NCI-H82 treated with DMSO at 0.1 percent for 48 hours (cell line): ENCODE measurements around the gene CDKL1.
"Not testable (repeated sequence)": the region's sequence is repeated elsewhere in the genome, so short reads cannot be mapped to it uniquely, and the experiment has no call there.

Experiments used
- DNase-seq: peaks from one replicate; lab custom pipeline; 2025; ENCODE audit not compliant: unreplicated experiment; lab: John Stamatoyannopoulos, UW

Gene CDKL1

DNA sequence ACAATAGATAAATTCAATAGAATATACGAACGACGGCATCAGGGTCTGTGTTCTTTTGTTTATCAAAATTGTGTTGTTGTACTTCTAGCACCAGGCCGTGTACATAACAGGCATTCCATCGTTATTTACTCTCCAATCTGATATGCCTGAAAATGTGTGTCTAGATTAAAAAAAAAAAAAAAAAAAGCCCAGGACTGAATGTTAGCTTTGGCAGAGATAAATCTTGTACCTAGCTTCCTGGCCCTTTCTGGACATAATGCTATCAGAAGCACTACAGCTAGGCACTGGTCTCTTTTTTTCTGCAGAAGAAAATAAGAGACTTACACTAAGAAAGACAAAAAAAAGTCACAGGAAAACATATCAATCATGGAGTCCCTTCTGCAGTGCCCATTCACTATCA, 37.0 kb downstream of the CDKL1 start:
- no peak for DNase-seq

DNA sequence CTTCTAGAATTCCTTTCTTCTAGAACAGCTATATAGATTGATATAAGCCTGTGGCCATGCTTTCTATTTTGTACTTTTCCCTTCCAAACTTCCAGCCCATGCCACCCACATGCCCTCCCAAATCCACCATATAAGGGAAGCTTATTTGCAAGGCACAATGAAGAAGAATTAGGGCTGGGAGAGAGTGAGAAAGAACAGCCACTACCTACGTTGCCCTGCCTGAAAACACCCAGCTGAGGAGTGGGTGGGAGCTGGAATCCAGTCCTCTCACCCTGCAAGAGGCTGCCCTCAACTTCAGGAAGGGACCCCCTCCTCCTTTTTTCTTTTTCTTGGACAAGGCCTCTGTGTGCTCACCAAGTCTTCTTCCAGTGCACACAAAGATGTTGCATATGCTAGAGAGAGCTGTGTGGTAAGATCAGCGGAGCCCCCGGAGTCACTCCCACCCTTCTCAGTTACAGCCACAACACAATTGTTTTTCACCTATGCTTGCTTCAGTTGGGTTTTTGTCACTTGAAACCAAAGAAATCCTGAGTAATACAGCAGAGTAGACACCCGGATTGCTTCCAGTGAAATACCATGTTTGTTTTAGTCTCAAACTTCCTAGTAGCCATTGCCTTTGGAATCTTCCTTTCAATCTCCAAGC, 38.8 kb downstream of the CDKL1 start:
- DNase-seq = no peak

DNA sequence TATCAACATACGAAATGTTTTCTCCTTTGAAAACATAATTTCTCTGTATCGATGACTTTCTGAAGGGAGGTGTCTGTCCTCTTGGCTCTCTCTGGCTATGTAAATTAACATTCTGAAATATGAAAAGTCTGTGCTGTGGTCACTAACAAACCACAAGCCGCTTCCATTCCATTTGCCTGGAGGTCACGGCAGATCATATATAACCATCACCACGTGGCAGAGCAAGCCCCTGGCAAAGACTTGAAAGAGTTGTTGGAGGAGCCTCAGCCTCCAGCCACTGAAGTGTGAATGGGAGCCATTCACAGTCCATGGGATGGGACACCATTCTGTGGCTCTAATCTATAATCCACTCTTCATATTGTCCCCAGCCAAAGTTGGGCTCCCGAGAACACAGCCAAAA, 39.6 kb downstream of the CDKL1 start:
- no peak for DNase-seq

DNA sequence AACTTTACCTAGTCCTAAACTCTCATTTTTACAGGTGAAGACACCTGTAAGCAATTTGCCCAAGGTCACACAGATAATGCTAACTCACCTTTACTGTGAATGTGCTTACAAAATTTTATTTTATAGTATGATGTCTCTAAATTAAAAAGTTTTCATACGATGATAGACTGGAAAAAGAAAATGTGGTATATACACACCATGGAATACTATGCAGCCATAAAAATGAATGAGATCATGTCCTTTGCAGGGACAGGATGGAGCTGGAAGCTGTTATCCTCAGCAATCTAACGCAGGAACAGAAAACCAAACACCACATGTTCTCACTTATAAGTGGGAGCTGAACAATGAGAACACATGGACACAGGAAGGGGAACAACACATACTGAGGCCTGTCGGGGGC, 40.4 kb downstream of the CDKL1 start:
- DNase-seq = not testable (repeated sequence)

DNA sequence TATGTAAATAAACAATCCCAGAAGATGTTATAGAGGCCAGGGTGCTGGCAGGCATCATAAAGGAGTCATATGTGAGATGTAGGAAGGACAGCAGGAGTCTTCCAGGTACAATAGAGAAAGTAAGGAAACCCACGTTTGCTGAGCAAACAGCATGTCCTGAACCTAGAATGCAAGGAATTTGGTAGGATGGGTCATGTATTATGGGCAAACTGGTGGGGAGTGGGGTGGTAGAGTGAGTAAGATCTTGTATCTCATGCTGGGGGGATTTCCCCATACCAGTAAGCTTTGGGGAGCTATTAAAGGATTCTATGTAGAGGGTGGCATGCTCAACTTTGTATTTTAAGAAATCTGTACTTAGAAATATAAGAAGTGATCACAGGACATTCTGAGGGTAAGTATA, 41.0 kb downstream of the CDKL1 start:
- DNase-seq = no peak

DNA sequence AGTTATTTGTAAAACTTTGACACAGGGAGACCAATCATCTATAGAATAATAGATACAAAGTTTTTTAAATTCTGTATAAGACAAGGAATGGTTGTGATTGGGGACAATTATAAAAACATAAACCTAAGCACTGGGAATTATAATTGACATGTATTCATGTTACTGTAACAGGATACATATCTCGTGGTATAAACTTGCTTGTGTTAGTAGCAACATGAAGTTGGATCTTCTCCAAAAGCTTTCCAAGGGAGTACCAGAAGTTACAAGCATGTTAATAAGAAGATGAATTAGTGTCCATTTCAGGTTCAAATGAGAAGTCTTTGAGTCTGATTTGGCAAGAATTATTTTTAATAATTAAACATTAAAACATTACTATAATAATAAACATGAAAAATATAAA, 42.2 kb downstream of the CDKL1 start:
- no peak for DNase-seq

DNA sequence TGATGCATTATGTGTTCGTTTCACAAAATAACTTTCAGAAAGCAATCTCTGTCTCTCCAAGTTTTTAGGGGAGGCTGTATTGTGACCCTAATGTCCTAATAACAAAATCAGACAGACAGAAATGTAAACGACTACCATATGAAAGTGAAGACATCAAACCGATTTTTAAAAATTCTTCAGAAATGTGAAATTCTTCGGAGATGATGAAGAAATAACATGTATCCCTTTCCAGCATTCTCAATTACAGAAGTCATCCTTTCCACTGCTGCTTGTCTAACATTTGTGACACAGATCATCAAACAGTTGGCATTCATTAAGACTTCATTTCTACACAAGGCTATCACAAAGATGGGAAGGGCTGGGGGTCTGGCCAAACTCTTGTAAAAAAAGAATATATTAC, 43.6 kb downstream of the CDKL1 start:
- no peak for DNase-seq

DNA sequence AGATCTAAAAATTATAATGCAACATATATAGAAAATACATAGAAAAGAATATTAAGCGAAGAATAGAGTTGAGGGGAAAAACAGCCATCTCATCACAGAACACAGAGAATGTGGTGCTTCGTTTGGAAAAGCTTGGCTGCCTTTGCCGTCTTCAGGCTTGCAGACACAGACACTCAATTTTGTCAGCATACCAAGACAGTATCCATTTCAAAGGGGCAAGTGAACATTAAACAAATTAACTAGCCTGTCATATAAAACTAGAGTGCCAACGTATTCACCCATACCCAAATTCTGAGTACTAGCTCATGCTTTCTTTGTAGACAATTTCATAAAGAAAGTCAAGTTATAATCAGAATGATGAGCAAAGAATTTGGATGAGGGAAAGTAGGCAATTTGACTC, 44.1 kb downstream of the CDKL1 start:
- DNase-seq = no peak

DNA sequence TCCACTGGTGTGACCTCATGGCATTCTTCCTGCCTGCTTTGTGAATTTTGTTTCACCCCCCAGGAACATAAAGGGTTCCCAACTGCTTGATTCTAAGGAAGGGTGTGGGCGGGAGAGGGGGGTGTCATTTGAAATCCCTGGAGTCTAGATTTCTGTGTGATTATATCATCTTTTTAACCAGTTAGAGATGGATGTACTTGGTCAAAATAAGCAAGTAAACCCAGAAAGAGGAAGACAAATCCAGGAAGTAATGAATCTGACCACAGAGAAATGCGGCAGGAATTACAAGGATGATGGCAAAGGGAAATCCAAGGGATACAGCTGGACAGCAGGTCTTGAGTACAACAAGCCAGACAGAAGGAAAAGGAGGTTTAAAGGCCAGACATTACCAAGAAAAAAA, 45.7 kb downstream of the CDKL1 start:
- DNase-seq = no peak

DNA sequence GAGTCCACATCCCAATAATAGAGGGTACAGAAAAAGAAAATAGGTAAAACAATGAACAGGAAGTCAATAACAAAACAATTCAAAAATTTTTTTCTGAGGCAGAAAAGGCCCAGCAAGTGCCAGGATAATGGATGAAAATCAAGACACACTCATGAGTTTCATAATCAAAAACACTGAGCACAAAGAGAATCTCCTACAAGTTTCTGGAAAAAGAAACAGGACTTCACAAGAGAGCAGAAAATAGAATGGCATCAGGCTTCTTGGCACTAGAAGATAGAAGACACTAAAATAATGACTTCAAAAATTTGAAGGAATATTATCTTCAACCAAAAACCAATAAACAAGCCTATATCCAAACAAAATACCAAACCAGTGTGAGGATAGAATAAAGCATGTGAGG, 47.7 kb downstream of the CDKL1 start:
- no peak for DNase-seq

DNA sequence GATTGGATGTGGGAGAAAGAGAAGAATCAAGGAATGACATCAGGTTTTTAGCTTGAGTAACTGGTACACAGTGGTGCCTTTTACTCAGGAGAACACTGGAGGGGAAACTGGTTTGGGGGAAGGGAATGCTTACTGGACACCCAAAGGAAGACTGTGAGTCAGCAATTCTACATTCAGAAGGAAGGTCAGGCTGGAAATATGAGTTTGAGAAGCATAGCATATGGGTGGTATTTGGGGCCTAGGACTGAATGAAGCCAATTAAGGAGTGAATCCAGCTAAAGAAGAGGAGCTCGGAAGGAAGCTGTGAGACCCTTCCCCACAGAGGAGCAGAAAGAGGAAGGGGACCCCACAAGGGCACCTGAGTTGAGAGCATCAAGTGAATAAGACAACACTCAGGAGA, 49.2 kb downstream of the CDKL1 start:
- DNase-seq = no peak

DNA sequence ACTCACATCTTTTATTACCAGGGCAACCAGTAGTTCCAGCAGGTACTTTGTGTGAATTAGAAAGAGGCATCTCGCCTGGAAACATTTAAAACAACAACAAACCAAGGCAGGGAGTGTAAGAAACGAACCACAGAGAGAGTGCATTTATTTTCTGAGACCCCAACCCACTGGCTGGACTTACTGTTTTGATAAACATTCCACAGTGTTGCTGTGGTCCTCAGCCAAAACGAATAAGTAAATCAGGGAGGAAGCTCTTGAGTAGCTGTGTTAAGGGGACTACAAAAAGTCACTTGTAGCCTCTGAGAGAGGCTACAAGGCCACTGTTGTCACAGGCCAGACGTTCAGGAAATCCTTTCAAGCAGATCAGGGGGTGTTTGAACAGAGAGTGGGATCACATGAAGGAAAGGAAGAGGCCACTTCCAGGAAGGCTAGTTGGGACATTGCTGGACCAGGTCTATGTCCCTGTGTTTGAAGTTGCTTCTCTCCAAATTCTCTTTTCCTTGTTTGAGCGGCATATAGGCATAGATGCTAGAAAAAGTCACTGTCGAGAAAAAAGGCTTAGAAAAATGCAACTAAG, 50.7 kb downstream of the CDKL1 start:
- DNase-seq = no peak

DNA sequence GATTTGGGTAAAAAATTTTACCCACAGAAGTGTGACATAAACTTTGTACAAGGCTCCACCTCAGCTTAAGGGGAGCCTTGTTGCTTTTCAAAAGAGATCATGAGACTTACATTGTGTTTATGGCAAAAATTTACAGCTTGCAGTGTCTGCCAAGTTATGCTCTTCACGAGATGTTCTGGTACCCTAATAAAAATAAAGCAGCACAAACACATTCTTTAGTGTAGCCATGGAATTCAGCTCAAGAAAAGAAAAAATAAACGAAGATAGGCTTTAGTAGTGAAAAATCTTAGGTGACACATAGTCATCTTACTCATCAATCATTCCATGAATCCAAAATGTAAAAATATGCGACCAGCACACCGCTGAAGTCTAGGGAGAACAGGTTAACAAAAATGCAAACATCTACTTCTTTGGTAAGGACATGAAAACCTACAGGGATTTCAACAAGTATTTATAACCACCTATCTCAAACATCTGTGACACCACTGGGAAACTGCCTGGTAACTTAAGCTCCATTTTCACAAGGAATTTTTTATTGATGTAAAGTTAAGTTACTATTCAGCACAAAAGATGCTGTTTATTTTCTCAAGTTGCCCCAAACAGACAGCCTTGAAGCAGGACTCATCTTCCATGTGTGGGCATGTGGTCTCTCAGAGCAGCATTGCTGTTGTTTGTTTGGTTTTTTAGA, 51.7 kb downstream of the CDKL1 start:
- DNase-seq = no peak

DNA sequence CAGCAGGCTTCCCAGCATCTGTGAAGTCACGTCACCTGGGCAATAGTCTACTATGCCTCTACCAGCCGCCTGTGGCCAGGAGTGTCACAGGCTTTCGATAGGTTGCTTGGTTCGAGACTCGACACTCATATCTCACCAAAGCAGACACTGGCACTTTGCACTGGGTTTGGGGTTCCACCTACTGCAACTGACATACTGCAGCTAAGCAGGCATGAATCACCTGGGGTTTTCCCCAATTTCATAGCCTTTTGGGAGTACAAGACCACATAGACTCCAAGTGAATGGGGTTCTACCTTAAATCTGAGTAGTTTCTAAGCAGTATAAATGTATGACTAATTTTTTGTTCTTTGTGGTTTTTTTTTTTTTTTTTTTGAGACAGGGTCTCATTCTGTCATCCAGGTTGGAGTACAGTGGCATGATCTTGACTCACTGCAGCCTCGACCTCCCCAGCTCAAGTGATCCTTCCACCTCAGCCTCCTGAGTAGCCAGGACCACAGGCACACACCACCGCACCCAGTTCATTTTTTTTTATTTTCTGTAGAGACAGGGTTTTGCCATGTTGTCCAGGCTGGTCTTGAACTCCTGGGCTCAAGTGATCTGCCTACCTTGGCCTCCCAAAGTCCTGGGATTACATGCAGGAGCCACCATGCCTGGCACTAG, 52.4 kb downstream of the CDKL1 start:
- no peak for DNase-seq

DNA sequence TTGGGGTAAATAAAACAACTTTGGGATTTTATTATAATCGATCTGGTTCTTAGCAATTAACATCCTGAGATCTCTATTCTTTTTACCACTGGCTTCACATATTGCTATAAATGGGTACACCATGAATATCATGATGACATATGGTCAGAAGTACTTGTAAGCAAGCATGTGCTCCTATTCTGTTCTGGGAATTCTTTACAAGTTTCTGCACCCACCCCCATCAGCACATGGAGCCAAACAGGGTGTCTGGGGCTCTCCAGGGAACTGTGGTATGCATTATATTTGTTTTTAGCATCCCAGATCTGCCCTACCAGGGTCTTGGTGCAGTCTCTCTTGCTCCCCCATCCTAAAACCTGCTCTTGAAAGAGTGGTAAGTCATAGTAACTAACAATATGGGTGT, 53.2 kb downstream of the CDKL1 start:
- no peak for DNase-seq

DNA sequence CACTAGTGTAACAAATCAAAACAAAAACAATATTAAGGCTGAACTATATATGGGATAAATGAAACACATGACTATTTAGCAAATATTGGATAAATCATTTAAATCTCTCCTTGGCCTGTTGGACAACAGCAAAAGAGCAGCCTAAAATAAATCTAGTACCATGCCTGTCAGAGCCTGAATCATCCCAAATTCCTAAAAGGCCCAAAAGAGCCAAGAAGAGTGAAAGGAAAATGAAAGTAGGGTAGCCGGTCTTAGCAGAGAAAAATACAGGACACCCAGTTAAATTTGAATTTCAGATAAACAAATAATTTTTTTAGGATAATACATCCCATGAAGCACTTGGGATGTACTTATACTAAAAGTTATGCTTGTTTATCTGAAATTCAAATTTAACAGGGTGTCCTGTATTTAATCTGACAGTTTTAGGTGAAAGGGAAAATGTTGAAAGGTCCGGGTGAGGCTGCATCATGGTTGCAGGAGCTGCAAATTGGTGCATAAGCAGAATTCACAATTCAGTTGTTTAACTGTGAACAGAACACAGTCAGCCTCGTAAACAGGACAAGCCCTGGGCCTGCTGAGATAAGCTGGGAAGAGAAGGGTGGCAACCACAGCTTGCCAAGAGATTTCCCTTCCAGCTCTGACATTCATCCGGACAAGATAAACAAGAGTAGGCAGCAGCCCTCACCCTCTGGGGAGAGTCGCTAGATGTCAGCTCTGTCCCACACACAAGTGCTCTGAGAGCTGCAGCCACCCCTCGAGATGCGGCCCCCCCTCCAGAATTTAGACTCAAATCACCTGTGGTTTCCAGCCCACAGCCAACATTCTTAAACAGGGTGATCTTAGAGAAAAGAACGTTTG, 54.2 kb downstream of the CDKL1 start:
- DNase-seq = peak; percentile 29

DNA sequence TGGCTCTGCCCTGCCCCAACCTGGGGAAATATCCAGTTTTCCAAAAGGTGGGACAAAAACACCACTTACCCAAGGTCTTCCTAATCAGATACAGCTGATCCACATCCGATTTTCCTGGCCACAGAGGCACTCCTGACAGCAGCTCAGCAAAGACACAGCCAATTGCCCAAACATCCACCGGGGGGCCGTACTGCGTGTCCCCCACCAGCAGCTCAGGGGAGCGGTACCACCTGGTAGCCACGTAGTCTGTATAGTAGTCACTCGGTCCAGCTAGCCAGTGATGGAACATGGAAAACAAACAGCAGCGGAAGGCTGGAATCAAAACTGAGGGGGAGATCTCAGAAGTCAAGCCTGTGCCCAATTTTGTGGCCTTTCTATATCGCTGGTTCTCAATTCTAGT, 55.7 kb downstream of the CDKL1 start:
- DNase-seq = no peak

DNA sequence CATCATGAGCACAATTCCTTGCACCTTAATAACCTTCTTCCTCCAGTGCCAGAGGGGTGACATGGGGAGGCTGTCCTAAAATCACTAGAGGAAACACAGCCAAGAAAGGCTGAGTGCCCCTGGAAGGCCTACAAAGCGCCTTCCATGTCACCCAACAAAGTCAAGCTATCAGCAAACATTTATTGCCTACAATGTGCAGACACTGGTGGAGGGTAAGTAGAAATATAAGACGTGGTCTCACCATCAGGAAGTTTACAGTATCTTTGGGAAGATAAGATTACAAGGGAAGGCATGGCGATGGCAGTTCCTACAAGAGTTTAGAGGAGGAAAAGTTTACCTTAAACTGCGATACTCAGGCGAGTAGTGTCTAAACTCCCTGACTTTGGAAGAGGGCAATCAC, 56.6 kb downstream of the CDKL1 start:
- no peak for DNase-seq

DNA sequence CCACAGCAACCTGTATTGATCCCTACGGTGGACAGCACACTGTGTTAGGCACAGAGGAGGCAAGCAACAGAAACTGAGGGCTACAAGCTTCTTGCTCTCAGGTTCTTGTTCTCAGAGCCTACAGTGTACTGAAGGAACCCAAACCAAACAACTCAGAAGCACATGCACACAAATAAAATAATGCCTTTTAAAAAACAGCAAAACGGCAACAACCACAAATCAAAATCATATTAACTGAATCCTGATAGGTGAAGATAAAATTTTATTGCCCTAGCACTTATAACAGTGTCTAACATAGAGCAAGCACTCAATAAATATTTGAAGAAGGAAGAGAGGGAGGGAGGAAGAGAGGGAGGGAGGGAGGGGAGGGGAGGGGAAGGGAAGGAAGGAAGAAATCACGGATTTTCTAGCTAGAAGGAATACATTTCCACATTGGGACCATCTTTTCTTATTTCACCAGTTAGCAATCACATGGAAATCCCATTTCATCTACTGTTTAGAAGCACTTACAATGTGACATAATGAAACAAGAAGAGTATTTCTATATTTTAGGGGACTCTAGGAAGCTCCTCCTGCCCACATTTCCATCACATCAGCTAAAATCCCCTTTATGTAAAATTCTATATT, 57.4 kb downstream of the CDKL1 start:
- no peak for DNase-seq

DNA sequence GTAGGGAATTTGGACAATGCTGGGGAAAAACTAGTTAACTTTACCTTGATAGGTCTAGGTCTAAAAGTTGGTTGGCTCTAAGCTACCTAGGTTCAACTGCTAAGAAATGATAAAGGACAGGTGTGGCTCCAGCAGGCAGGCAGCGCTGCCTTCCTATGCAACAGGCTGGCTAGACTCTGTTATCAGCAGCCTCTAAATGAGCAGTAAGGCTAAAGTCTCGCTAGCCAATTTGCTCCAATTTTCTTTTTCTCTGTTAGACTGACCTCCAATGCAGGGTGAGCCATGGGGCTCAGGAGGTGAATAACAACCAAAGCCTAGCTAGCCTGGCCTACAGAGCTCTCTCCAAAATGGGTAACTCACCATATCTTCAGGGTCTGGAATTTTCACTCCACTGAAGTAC, 58.1 kb downstream of the CDKL1 start:
- no peak for DNase-seq
